PC-3 (cell line): ENCODE data around the gene GDAP2. TPM values are rescaled to one million over a fixed set of nuclear protein-coding genes. Genes with fewer than 3 reads are reported as not detected.
A peak's percentile ranks its signal among the peaks of the same experiment; 100 is the strongest.
"Not testable (repeated sequence)": the region's sequence is repeated elsewhere in the genome, so short reads cannot be mapped to it uniquely, and the experiment has no call there.

Experiments used
- ATAC-seq: fragments of 200-7000 bp; cut with Tn5 transposase; 2 replicates; pipeline ENCODE4 v1.9.1; 2020; ENCODE audit warnings: mild to moderate bottlenecking, moderate library complexity
- BruUV-seq: library from RNA; stranded (reverse); fragments of 400-500 nt; replicated peaks from 2 replicates; lab custom pipeline; 2021; lab: Mats Ljungman, UMichigan
- CTCF ChIA-PET: fragments of 300-600 bp; sonication (Branson Sonifier 250); formaldehyde crosslinking; loops from one replicate; lab custom pipeline; 2022; ENCODE audit warnings: antibody characterized with exemption; lab: Charles Lee
- POLR2A ChIA-PET: fragments of 300-600 bp; sonication (Branson Sonifier 250); formaldehyde crosslinking; loops from one replicate; lab custom pipeline; 2022; ENCODE audit warnings: antibody characterized with exemption; ENCODE audit not compliant: unreplicated experiment; lab: Charles Lee
- DNase-seq: peaks from one replicate; pipeline ENCODE4 v3.0.0-alpha.2; 2015
- H2AFZ ChIP-seq: fragments of 300-600 bp; sonication (generic); 2 replicates; pipeline ENCODE4 v1.6.0; 2016; ENCODE audit warnings: antibody characterized with exemption, low read length
- H3F3A ChIP-seq: fragments of 300-600 bp; sonication (generic); one replicate; pipeline ENCODE4 v1.6.0; 2017; ENCODE audit warnings: antibody characterized with exemption, low read length, control low read depth, mild to moderate bottlenecking; ENCODE audit not compliant: unreplicated experiment
- H3K27ac ChIP-seq: fragments of 300-600 bp; sonication (generic); 2 replicates; pipeline ENCODE4 v1.5.1; 2016; ENCODE audit warnings: mild to moderate bottlenecking, low read length
- H3K27me3 ChIP-seq: fragments of 300-600 bp; sonication (generic); 2 replicates; pipeline ENCODE4 v1.6.1; 2016; ENCODE audit warnings: low read length, mixed read lengths
- H3K36me3 ChIP-seq: fragments of 300-600 bp; sonication (generic); 2 replicates; pipeline ENCODE4 v1.6.1; 2016; ENCODE audit warnings: low read depth, mixed run types, low read length, mixed read lengths
- H3K4me1 ChIP-seq: fragments of 300-600 bp; sonication (generic); 2 replicates; pipeline ENCODE4 v1.5.1; 2016; ENCODE audit warnings: low read length; ENCODE audit not compliant: insufficient read depth
- H3K4me2 ChIP-seq: fragments of 300-600 bp; sonication (generic); 2 replicates; pipeline ENCODE4 v1.6.0; 2016; ENCODE audit warnings: low read length
- H3K4me3 ChIP-seq: fragments of 300-600 bp; sonication (generic); 2 replicates; pipeline ENCODE4 v1.5.1; 2016; ENCODE audit warnings: mild to moderate bottlenecking, low read length, mixed read lengths
- H3K79me2 ChIP-seq: fragments of 300-600 bp; sonication (generic); 2 replicates; pipeline ENCODE4 v1.6.1; 2017; ENCODE audit warnings: low read length, mixed read lengths
- H3K9ac ChIP-seq: fragments of 300-600 bp; sonication (generic); 2 replicates; pipeline ENCODE4 v1.6.0; 2016; ENCODE audit warnings: mild to moderate bottlenecking, low read length
- H3K9me2 ChIP-seq: fragments of 300-600 bp; sonication (generic); replicated peaks from 2 replicates; pipeline ENCODE4 v1.6.1; 2016; ENCODE audit warnings: mixed run types, low read length, mixed read lengths
- H3K9me3 ChIP-seq: fragments of 300-600 bp; sonication (generic); 2 replicates; pipeline ENCODE4 v1.6.1; 2016; ENCODE audit warnings: low read length, mixed read lengths
- H4K20me1 ChIP-seq: fragments of 300-600 bp; sonication (generic); 2 replicates; pipeline ENCODE4 v1.6.1; 2016; ENCODE audit warnings: low read length, mixed read lengths
- CTCF ChIP-seq: fragments of 300-600 bp; sonication (generic); conservative IDR thresholded peaks from 2 replicates; pipeline ENCODE4 v1.5.1; 2017; ENCODE audit warnings: antibody characterized with exemption, low read depth, mild to moderate bottlenecking, low read length
- EZH2 ChIP-seq: fragments of 300-600 bp; sonication (generic); IDR thresholded peaks from one replicate; pipeline ENCODE4 v1.6.1; 2017; ENCODE audit warnings: antibody characterized with exemption, mild to moderate bottlenecking, low read length; ENCODE audit not compliant: unreplicated experiment
- EZH2phosphoT487 ChIP-seq: fragments of 300-600 bp; sonication (generic); IDR thresholded peaks from 2 replicates; pipeline ENCODE4 v1.6.1; 2018; ENCODE audit warnings: mild to moderate bottlenecking, antibody characterized with exemption, low read length, borderline replicate concordance
- intact Hi-C: fragments of 100-400 bp; cut with micrococcal nuclease; formaldehyde crosslinking; loops from 2 replicates; pipeline ENCODE4 v1.9.0; 2023
- total RNA-seq: library from RNA; depleted of rRNA; stranded (reverse); fragments of >200 nt; gene quantifications from 2 replicates; pipeline ENCODE4 v1.2.3, GENCODE V29; 2014

Gene GDAP2
- total RNA-seq, 1 experiment from 2014 or later: 20.7 TPM

DNA sequence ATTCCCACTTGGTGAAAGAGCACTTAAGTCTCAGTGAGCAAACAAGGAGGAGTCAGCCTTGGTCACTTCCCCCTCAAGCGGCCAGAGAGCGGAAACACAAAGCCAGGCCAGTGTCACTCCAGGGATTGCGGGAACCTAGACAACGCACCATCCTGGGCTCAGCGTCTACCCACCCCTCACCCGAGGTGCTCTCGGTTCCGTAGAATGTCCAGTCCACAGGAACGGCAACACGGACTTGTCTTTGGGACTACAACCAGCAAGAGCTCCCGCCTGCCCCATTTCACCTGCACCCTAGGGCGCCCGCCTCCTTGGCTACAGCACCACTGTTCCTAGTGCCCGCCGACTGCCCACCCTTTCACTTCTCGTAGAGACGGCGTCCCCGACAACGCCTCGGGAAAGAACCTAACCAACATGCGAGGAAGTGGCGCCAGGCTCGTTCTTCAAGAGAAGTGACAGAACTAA is 509 bp downstream of the GDAP2 start:
- ChIA-PET POLR2A (interaction anchor here (0.5 to 0.6 kb wide), 3 partner anchors 20 to 58 kb away, joined by 3 to 4 read pairs (median 3); no protein-coding TSS in a partner anchor), CTCF (interaction anchor here (0.6 to 1.4 kb wide), 3 partner anchors 33 to 605 kb away, joined by 3 to 9 read pairs (median 3); no protein-coding TSS in a partner anchor)
- TF ChIP-seq EZH2phosphoT487 (no peak), CTCF (peak; percentile 32; the same call in 1 of the 2 replicates)
- Histone ChIP-seq H3K27me3 (no peaks in the 10 kb centered on the region), H3K4me1 (peaks cover 53% of the 10 kb centered on the region), H2AFZ (peak overlapping the region; percentile 77), H4K20me1 (peaks cover 37% of the 10 kb centered on the region), H3F3A (no peaks in the 10 kb centered on the region), H3K9me3 (no peaks in the 10 kb centered on the region), H3K4me3 (peak overlapping the region; percentile 86), H3K9ac (peak overlapping the region; percentile 93), H3K79me2 (peaks cover 95% of the 10 kb centered on the region), H3K36me3 (peaks cover 11% of the 10 kb centered on the region; the same call in 1 of the 2 replicates), H3K4me2 (peak overlapping the region; percentile 90), H3K27ac (peak overlapping the region; percentile 21), H3K9me2 (no peaks in the 10 kb centered on the region)
- intact Hi-C loops: loop anchor here (5.0 to 10.0 kb wide), 2 partner anchors 324 to 562 kb away; partner anchors contain the start of genes MAN1A2 and TENT5C
- BruUV-seq: no TSS peak
- ATAC-seq (peak; percentile 77), DNase-seq (peak; percentile 68)

DNA sequence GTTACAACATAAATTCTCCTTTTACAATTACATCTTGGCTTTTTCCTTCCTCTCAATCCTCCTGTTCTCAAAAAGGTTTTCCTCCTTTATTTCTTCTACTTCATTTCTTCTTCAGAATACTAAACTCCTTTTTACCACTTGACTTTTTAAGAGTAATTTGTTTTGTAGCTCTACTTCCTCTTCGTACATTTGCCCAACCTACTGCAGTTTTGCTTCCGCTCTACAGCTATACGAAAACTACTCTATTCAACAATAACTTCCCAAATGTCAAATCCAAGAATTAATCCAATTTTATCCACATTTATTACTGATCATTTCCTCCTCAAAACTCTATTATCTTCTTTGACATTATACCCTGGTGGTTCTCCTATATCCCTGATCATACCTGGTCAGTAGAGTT is 3.4 kb downstream of the GDAP2 start:
- Histone ChIP-seq H2AFZ (no peak overlapping the region), H3K9me2 (no peaks in the 10 kb centered on the region), H3K9ac (no peak overlapping the region), H3K4me2 (no peak overlapping the region), H3F3A (no peaks in the 10 kb centered on the region), H4K20me1 (peaks cover 15% of the 10 kb centered on the region), H3K36me3 (peaks cover 7% of the 10 kb centered on the region; the same call in 1 of the 2 replicates), H3K27me3 (no peaks in the 10 kb centered on the region), H3K9me3 (no peaks in the 10 kb centered on the region), H3K27ac (no peak overlapping the region), H3K4me3 (no peak overlapping the region), H3K4me1 (peaks cover 30% of the 10 kb centered on the region), H3K79me2 (peaks cover 72% of the 10 kb centered on the region)
- CTCF ChIA-PET: no interaction called here
- intact Hi-C loops: loop anchor here (5.0 to 10.0 kb wide), 2 partner anchors 321 to 559 kb away; partner anchors contain the start of genes MAN1A2 and TENT5C
- BruUV-seq: no TSS peak
- TF ChIP-seq CTCF: no peak
- TF ChIP-seq EZH2: no peak
- TF ChIP-seq EZH2phosphoT487: no peak
- ATAC-seq (no peak), DNase-seq (no peak)
- POLR2A ChIA-PET: no interaction called here

DNA sequence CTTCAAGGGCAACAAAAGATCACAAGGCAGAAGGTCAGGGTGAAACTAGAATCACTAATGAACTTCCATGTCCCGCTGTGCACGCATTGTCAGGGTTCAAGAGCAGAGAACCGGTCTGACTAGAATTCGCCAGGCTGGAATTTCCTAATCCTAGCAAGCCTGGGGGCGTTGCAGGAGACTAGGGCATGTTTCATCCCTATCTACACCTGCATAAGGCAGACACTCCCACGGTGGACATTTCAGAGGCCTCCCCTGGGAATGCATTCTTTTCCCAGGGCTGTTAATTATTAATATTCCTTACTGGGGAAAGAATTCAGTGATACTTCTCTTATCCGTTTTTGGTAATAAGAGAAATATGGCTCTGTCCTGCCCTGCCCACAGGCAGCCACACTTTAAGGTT is 6.7 kb downstream of the GDAP2 start:
- H3K4me3 ChIP-seq, H3K4me2 ChIP-seq, H3K27me3 ChIP-seq, DNase-seq, POLR2A ChIA-PET, H3K9ac ChIP-seq, CTCF ChIA-PET, H4K20me1 ChIP-seq, ATAC-seq, H3K27ac ChIP-seq, H3F3A ChIP-seq, H2AFZ ChIP-seq, H3K9me2 ChIP-seq, H3K9me3 ChIP-seq, BruUV-seq: not testable (repeated sequence)
- intact Hi-C loops: loop anchor here (10.0 kb wide), 1 partner anchor 318 kb away; the partner anchor contains the start of gene TENT5C
- H3K4me1 ChIP-seq: peaks cover 20% of the 10 kb centered on the region
- peaks cover 25% of the 10 kb centered on the region; the same call in 1 of the 2 replicates for H3K36me3 ChIP-seq
- H3K79me2 ChIP-seq: peaks cover 47% of the 10 kb centered on the region
